Uterus (tissue), 2 donors: ENCODE data around the gene ZFP14.
"Not testable (repeated sequence)": the region's sequence is repeated elsewhere in the genome, so short reads cannot be mapped to it uniquely, and the experiment has no call there.

Experiments used
- CTCF ChIP-seq, 4 experiments: fragments of 200-600 bp in 2 of 4; fragments of 450-650 bp in 2 of 4; sonication (generic) in 2 of 4; IDR thresholded peaks; one replicate each; pipeline ENCODE4 v1.5.1; 2016 to 2019; ENCODE audit warnings: antibody characterized with exemption in 4 of 4, mild to moderate bottlenecking in 2 of 4, moderate library complexity in 1 of 4
- POLR2A ChIP-seq, 2 donors: fragments of 450-650 bp; IDR thresholded peaks; one replicate each; pipeline ENCODE4 v1.6.1; 2016; ENCODE audit warnings: antibody characterized with exemption in 2 of 2, mild to moderate bottlenecking in 1 of 2, moderate library complexity in 1 of 2

GRCh38 chr19:36315164-36315563 is 63.8 kb downstream of the ZFP14 start:
- TF ChIP-seq CTCF, POLR2A (IDR thresholded peaks at IDR 0.05): not testable (repeated sequence)
